PFSK-1 (cell line): ENCODE data around the gene PRMT3.

Source experiments
- FOXP2 ChIP-seq: optimal IDR thresholded peaks from 2 replicates; pipeline ENCODE3; 2011; ENCODE audit warnings: borderline replicate concordance, control low read depth, inconsistent platforms; ENCODE audit not compliant: insufficient read depth; ENCODE audit errors: extremely low read length, extremely low read depth
- POLR2AphosphoS5 ChIP-seq: IDR thresholded peaks from 2 replicates; pipeline ENCODE4 v1.6.1; 2012; ENCODE audit warnings: low read depth, mild to moderate bottlenecking, control low read depth, low read length, moderate library complexity
- SIN3A ChIP-seq: IDR thresholded peaks from 2 replicates; pipeline ENCODE4 v1.6.1; 2012; ENCODE audit warnings: mild to moderate bottlenecking, low read length, moderate library complexity, borderline replicate concordance; ENCODE audit not compliant: insufficient read depth
- TAF1 ChIP-seq: IDR thresholded peaks from 2 replicates; pipeline ENCODE4 v1.6.1; 2012; ENCODE audit warnings: low read length, control low read depth, borderline replicate concordance; ENCODE audit not compliant: insufficient read depth
- TF ChIP-seq, protein P1 (sequence below), 2 experiments: IDR thresholded peaks; 2 replicates each; pipeline versions ENCODE4 v1.6.1 to v1.8.0; 2011 to 2012; ENCODE audit warnings: low read depth in 2 of 2, low read length in 2 of 2, control low read depth in 1 of 2, inconsistent platforms in 1 of 2, mild to moderate bottlenecking in 1 of 2, moderate library complexity in 1 of 2; ENCODE audit not compliant: insufficient read depth in 1 of 2

PRMT3 gene

DNA sequence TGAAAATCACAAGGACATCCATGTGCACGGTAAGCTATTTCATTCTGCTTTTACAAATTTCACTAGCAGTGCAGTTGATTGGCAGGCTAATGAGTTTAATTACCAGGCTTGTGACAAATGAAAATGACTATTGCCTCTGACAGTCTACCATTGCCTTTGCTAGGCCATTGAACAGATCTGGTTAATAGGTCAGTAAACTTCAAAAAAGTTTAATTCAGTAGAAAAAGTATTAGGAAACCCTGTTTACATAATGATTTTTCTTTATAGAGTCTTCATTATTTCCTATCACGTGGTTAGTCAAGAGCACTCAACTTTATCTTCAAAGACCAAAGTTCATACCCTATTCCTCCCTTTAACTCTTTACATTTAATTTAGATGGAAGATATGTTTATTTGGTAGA is 77.0 kb downstream of the PRMT3 start:
- no peak for TF ChIP-seq TAF1
- TF ChIP-seq POLR2AphosphoS5, result no peak
- no peak for TF ChIP-seq FOXP2
- TF ChIP-seq SIN3A, result no peak

DNA sequence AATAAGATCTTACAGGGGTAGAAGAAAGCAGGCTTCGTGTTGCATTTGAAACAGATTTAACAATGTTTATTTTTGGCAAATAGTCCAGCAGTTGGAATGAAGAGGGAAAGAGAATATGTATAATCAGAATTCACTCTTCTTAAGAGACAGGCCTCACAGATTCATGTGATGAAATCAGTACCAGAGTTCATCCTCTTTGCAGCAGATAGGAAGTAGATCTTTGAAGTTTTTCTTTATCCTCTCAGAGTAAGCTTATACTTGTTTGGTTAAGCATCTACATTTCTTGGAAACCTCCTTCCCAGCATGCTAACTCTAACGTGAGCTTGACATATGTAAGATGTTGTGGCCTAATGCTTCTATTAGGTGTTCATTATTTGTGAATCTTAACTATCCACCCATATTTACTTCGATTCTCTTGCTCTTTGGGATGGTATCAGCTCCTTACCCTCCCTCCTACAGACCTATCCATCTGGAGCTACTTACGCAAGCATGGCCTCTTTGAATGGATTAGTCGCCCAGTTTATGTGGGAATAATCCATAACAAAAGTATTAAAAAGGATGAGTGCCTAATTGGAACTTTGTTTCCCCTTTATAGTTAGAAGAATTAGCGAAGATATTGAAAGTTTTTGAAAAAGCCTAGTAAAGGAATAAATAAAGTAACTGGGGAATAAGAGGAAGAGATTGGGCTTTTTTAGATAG is 80.1 kb downstream of the PRMT3 start:
- TF ChIP-seq POLR2AphosphoS5, result no peak
- no peak for TF ChIP-seq FOXP2
- TF ChIP-seq SIN3A, result no peak
- no peak for TF ChIP-seq TAF1
- TF ChIP-seq, protein P1, sequence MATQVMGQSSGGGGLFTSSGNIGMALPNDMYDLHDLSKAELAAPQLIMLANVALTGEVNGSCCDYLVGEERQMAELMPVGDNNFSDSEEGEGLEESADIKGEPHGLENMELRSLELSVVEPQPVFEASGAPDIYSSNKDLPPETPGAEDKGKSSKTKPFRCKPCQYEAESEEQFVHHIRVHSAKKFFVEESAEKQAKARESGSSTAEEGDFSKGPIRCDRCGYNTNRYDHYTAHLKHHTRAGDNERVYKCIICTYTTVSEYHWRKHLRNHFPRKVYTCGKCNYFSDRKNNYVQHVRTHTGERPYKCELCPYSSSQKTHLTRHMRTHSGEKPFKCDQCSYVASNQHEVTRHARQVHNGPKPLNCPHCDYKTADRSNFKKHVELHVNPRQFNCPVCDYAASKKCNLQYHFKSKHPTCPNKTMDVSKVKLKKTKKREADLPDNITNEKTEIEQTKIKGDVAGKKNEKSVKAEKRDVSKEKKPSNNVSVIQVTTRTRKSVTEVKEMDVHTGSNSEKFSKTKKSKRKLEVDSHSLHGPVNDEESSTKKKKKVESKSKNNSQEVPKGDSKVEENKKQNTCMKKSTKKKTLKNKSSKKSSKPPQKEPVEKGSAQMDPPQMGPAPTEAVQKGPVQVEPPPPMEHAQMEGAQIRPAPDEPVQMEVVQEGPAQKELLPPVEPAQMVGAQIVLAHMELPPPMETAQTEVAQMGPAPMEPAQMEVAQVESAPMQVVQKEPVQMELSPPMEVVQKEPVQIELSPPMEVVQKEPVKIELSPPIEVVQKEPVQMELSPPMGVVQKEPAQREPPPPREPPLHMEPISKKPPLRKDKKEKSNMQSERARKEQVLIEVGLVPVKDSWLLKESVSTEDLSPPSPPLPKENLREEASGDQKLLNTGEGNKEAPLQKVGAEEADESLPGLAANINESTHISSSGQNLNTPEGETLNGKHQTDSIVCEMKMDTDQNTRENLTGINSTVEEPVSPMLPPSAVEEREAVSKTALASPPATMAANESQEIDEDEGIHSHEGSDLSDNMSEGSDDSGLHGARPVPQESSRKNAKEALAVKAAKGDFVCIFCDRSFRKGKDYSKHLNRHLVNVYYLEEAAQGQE (IDR thresholded peaks at IDR 0.05; ENCODE audit: insufficient read depth in 1 of 2, low read depth in 2 of 2, low read length in 2 of 2), result no peak

DNA sequence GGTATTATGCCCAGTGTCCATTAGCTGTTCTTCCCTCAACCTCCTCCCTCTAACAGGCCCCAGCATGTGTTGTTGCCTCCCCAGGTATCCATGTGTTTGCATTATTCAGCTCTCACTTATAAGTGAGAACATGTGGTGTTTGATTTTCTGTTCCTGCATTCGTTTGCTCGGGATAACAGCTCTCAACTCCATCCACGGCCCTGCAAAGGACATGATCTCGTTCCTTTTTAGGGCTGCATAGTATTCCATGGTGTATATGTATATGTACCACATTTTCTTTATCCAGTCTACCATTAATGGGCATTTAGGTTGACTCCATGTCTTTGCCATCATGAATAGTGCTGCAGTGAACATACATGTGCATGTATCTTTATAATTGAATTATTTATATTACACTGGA is 82.8 kb downstream of the PRMT3 start:
- TF ChIP-seq FOXP2, result no peak
- TF ChIP-seq, protein P1 (IDR thresholded peaks at IDR 0.05; ENCODE audit: insufficient read depth in 1 of 2, low read depth in 2 of 2, low read length in 2 of 2), result no peak
- no peak for TF ChIP-seq TAF1
- TF ChIP-seq POLR2AphosphoS5, result no peak
- TF ChIP-seq SIN3A, result no peak

DNA sequence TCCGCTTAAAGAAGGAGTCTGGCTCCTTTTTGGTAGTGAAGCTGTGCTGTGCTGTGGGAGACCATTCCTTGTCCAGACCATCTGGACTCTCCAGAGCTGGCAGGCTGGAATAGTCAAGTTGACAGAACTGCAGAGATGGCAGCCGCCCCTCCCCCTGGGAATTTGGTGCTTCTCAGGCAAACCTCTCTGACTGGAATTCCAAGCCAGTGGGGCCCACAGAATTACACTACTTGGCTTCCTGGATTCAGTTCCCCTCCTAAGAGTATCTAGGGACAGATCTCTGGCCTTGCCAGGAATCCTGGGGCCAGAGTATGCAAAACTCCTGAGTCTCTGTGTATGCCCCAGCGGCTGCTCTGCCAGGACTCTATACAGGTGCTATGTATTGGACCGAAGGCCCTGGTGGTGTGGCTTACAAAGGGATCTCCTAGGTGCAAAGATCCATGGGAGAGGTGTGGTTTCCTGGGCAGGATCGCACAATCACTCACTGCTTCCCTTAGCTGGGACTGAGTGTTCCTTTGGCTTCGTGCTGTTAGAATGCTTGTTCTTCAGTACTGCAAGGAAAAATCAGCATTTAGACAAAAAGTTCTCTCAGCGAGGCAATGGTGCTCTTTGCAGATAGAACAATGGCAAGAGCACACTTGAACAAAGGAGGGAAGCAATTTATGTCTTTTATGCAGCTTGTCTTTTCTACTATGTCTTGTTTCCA is 86.8 kb downstream of the PRMT3 start:
- TF ChIP-seq TAF1 (no peak), POLR2AphosphoS5 (no peak)

DNA sequence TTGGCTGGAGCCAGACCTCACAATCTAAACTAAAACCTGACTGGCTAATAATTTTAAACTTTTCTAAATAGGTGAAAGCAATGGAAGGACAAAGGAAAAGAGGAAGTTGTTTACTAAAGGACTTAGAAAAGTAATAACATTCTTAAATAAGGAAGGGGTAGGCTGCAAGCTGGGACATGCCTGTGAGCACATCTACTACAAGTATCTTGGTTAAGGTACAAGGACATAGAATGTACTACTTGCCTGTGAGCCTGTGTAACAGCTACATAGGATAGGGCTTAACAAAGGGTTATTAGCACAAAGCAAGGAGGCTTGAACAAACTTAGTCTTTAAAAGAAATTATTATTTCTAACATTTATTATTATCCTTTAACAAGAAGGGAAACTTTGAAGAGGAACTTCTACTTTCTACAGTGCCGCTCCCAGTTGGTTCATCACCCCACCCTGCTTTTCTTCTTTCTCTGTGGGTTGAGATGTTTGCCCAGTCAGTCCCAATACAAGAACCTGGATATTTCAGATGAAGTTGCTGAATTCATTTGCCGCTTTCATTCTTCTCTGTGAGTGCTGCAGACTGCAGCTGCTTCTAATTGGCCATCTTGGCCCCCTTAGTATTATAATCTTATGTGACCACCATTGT is 87.5 kb downstream of the PRMT3 start:
- TF ChIP-seq, protein P1 (IDR thresholded peaks at IDR 0.05; ENCODE audit: insufficient read depth in 1 of 2, low read depth in 2 of 2, low read length in 2 of 2), result no peak
- TF ChIP-seq POLR2AphosphoS5 (no peak), TAF1 (no peak), SIN3A (no peak), FOXP2 (no peak)

DNA sequence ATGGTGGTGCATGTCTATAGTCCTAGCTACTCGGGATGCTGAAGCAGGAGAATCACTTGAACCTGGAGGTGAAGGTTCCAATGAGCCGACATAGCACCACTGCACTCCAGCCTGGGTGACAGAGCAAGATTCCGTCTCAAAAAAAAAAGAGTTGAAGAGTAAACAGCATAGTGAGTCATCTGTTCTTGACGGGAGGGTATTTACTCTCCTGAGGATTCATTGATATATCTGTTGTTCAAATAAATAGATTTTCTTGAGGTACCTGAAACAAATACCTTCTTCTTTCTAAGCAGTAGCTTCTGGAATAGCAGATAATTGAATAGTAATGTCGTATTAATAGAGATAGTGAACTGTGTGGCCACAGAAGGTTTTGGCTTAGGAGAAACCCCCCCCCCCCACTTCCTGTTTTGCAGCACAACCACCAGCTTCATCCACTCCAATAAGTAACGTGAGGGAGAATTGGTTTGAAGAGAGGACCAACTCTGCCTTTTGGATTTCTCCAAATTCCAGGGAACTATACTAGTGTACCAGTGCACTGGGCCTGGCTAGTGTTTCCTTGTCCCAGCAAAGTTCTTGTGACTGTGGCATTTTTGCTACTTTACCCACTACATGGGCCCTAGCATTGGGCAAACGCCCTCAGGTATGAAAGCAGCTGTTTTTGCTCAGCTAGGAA is 90.0 kb downstream of the PRMT3 start:
- TF ChIP-seq POLR2AphosphoS5 (no peak), SIN3A (no peak), FOXP2 (no peak), TAF1 (no peak)
- TF ChIP-seq, protein P1 (IDR thresholded peaks at IDR 0.05; ENCODE audit: insufficient read depth in 1 of 2, low read depth in 2 of 2, low read length in 2 of 2), result no peak
